CD4-positive, alpha-beta T cell treated with Interferon alpha-2 for 1 hour (primary cell): ENCODE results near the gene RNF121.
A peak's percentile ranks its signal among the peaks of the same experiment; 100 is the strongest.

Experiments
- DNase-seq, 2 donors: peaks; one replicate each; pipeline ENCODE4 v3.0.0-alpha.2; 2020 to 2022

The RNF121 gene

GRCh38 chr11:71990701-71991100 lies 61.9 kb downstream of the RNF121 start:
- no peak for DNase-seq

GRCh38 chr11:71991494-71991893 lies 62.6 kb downstream of the RNF121 start:
- peak in 1 of 2 donors; percentile 34 for DNase-seq

- no peak for DNase-seq
Observed at GRCh38 chr11:71992136-71992730, 63.4 kb downstream of the RNF121 start.

GRCh38 chr11:71994786-71995185 lies 65.9 kb downstream of the RNF121 start:
- no peak for DNase-seq

GRCh38 chr11:71995726-71996291 lies 67.0 kb downstream of the RNF121 start:
- no peak for DNase-seq

- DNase-seq, result no peak
Observed at GRCh38 chr11:71996517-71996916, 67.7 kb downstream of the RNF121 start.

GRCh38 chr11:71996946-71997345 lies 68.1 kb downstream of the RNF121 start:
- DNase-seq, result peak; percentile 21 to 74

GRCh38 chr11:71997594-71997993 lies 68.7 kb downstream of the RNF121 start:
- DNase-seq, result no peak

- no peak for DNase-seq
Observed at GRCh38 chr11:71998061-71998460, 69.2 kb downstream of the RNF121 start.

GRCh38 chr11:71998649-71999310 lies 69.9 kb downstream of the RNF121 start, which contains the start of gene IL18BP:
IL18BP (plus strand) TSS chr11:71998909; CDS start chr11:71999985, 1,076 bp downstream.
- peak; percentile 51 to 55 for DNase-seq

- DNase-seq, result no peak
Observed at GRCh38 chr11:71999362-71999761, 70.5 kb downstream of the RNF121 start.

- DNase-seq, result no peak
Observed at GRCh38 chr11:71999798-72000197, 71.0 kb downstream of the RNF121 start.

- DNase-seq, result no peak
Observed at GRCh38 chr11:72000202-72000867, 71.5 kb downstream of the RNF121 start.

- DNase-seq, result no peak
Observed at GRCh38 chr11:72001285-72001684, 72.4 kb downstream of the RNF121 start.

- DNase-seq, result no peak
Observed at GRCh38 chr11:72001834-72002591, 73.2 kb downstream of the RNF121 start.

GRCh38 chr11:72002841-72003775 lies 74.3 kb downstream of the RNF121 start:
- DNase-seq, result no peak

GRCh38 chr11:72003776-72004171 lies 74.9 kb downstream of the RNF121 start:
- DNase-seq, result no peak

- no peak for DNase-seq
Observed at GRCh38 chr11:72004515-72005346, 75.9 kb downstream of the RNF121 start.

- no peak for DNase-seq
Observed at GRCh38 chr11:72005347-72006260, 76.8 kb downstream of the RNF121 start.
